HG02981 (cell line): ENCODE measurements around the gene TGFB1.
A peak's percentile ranks its signal among the peaks of the same experiment; 100 is the strongest.
"Not testable (repeated sequence)": the region's sequence is repeated elsewhere in the genome, so short reads cannot be mapped to it uniquely, and the experiment has no call there.

Experiments used
- ATAC-seq: cut with Tn5 transposase; IDR thresholded peaks from one replicate; pipeline ENCODE4 v1.9.1; 2021; ENCODE audit warnings: mild to moderate bottlenecking, moderate library complexity; ENCODE audit not compliant: unreplicated experiment

Gene TGFB1

DNA sequence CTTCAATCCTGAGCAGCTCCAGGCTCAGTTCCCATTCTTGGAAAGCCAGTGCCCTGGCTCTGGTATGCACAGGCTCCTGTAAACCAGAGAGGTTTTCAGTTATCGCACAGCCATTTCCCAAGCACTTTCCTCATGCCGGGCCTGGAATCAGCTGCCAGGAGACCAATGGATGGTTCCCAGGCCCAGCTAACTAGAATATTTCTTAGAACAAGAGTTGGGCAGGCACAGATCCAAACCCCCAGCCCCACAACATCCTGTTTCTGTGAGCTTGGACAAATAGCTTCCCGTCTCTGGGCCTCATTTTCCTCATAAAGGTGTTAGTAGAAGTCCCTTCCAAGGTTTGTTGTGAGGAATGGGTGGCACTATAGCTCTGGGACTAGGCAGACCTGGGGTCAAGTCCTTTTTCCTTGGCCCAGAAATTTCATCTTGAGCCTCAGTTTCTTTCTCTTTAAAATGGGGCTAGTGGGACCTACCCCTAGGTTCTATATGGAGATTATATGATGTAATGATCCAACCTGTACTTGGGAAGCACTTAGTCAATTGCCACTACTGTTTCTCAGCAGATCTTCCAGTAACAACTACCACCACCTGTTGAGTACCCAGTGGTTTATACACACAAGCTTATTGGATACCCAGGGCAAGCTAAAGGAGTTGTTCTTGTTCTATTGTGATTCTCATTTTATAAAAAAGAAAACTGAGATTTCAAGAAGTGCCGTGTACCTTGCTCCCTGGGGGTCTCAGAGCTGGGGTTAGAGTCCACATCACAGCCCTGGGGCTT, 48.8 kb downstream of the TGFB1 start:
- no peak for ATAC-seq

DNA sequence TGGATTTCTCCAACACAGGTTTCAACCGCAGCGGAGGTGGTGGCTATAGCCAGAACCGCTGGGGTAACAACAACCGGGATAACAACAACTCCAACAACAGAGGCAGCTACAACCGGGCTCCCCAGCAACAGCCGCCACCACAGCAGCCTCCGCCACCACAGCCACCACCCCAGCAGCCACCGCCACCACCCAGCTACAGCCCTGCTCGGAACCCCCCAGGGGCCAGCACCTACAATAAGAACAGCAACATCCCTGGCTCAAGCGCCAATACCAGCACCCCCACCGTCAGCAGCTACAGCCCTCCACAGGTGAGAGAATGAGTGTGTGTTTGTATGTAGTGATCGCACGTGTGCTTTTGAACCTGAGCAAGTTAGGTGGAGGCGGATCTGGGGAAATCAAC, 49.8 kb downstream of the TGFB1 start:
- ATAC-seq = no peak

DNA sequence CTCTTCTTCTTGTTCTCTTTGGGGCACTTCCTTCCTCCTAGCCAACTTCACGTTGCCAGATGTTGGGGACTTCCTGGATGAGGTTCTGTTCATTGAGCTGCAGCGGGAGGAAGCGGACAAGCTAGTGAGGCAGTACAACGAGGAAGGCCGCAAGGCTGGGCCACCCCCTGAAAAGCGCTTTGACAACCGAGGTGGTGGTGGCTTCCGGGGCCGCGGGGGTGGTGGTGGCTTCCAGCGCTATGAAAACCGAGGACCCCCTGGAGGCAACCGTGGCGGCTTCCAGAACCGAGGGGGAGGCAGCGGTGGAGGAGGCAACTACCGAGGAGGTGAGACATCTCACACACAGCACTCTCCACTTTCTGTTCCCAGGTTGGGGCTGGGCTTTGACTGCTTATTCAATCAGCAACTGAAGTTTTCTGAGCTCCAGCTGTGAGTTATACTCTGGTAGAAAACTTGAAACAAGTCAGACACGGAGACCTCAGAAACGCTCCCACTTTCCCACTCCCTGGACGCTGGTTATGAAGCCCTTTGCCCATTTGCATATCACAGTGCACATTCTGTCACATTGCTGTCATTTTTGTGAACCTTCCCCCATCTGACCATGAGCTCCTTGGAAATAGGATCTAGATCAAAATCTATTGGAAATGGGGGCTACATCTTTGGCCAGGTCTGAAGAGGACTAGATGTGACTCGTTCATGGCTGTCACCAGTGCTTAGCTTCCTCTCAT, 50.9 kb downstream of the TGFB1 start:
- no peak for ATAC-seq

DNA sequence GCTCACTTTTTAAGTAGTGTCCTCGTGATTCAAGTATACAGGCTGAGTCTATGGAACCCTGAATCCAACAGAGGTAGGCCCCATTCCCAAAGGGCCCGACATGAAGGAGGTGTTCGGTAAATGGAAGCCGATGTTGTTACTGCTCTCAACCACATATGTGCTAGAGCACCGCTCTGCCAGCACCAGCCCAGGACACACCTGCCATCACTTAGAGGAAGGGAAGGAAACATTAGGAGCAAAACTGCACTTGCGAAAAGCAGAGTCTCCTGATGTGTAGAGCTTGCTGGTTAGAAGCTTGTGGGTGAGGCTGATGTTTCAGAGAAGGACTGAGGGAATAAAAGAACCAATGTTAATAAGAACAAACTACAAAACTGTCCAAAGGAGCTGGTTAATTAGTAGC, 53.2 kb downstream of the TGFB1 start:
- ATAC-seq = no peak

DNA sequence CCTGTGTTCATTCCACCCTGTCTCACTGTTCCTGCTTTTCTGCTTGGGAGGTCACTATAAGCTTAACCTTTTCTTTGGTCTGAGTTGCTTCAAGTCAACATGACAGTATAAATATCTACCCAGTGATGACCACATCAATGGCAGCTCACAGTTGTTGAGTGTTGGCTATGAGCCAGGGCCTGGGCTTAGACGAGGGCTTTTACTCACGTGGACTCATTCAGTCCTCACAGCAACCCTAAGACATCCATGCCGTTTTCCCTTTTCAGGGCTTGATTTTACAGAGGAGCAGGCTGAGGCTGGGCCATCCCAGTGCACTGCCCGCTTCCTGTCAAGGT, 54.0 kb downstream of the TGFB1 start:
- ATAC-seq = no peak

DNA sequence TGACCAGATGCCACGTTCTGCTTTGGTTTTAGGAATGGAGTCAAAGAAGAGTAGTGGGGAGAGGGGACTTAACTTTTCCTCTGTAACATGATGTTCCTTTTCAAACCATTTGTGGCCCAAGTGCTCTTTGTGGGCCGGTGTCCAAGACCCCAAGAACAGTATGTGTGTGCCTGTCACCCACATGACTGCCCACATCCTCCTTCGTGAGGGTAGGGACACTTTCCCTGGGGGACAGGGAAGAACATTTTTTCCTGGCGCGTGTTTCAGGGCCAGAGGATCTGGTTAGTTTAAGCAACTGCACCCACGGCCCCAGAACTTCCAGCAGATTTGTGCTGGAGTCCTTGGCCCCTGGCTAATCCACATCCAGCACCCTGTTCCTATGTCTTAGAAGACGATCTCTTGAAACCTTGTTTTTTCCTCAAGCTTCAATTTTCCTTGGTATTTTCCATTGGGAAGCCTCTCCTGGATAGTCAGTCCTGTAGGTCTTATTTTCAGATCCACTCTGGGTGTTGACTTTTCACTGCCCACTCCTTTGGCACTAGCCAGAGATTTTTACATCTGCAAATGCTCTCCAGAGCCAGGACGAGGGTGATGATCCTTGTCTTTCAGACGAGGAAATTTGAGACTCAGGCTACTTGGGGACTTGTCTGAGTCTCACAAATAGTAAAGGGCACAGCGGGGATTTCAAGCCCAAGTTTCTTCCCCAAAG, 54.5 kb downstream of the TGFB1 start:
- no peak for ATAC-seq

DNA sequence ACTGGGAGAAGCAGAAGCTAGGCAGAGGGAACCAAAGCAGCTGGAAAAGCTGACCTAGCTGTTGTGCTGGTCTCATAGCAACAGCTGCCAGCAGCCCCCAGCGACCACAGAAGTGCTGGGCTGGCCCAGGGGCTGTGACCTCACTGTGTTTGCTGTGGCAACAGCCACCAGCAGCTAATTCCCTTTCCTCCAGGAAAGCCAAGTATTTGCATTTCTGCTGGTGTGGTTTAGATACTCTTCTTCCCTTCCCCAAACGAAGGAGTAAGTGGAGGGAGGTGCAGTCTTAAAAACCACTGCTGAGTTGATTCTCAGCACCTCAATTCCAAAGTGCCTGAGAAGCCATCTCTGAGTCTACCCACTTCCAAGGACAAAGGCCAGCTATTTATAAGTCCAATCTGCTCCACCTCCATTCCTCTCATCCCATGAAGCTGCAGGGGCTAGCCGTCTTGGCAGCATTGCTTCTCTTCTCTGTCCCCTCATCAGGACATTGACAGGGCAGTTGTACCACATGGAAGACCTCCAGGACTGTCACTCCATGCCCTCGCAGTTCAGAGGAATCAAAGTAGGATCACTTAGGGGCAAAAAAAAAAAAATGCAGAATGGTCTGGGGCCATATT, 55.3 kb downstream of the TGFB1 start:
- ATAC-seq = peak; percentile 25

DNA sequence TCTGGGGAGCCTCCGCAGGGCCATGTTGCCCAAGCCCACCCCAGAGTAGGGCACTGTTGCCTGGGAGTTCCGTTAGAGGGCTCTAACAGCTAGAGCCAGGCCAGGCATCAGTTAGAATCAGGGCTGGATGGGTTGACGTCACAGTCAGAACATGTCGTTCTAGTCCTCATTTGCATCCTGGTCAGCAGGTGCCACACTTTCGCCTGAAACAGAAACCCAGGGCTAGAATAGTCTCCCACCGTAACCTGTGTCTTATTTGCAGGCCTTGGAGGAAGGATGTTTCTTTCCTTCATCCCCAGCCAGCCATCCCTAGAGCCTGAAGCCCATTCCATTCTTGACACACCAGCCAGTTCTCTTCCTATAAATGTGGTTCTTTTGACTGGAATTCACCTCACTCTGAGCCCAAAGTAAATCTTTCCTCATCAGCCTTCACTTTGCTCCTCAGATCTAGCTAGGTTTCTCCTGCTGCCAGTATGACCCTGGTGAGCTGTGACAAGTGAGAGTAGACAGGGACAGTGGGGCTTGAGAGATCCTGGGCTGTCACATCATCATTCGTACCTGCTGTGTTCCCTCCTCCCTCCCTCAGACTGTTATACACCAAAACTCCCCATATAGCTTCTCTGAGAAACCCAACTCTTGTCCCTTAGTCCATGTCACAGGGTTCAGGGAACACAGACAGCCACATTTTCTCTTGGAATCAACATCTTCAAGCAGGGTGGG, 55.9 kb downstream of the TGFB1 start:
- ATAC-seq = peak; percentile 73

DNA sequence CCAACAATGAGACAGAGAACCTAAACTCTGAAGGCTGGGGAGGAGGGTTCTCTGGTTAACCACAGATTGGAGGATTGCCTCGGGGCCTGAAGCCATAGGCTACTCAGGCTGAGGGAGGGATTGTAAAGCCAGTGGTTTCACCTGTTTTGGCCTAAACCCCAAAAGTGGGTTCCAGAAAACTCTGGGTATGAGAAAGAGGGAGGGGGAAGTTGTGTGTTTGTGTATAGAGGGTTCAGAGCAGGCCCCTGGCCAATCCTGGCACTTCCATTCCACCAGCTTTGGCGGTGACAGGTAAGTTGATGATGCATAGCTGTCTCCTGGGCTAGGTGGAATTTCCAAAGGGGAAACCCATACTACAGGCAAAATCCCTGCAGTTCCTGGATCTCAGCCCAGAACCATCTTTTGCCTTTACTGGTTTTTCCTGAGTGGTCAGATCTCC, 57.3 kb downstream of the TGFB1 start:
- ATAC-seq = no peak

DNA sequence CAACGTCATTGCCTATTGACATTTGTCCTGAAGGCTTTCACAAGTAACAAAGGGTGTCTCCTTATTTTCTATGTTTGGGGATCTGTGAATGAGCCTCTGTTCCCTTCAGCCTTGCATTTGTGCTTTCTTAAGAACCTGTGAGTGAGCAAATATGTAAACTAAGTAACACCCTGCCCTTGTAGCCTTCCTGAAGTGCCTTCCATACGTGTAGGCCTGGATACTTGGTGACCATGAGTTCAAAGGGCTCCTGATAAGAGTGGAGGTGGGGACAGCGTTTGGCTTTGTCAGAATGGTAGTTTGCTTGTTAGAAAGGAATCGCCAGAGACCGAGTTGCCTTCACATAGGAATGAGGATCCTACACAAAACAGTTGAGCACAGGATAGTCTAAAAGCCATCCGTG, 58.2 kb downstream of the TGFB1 start:
- no peak for ATAC-seq

DNA sequence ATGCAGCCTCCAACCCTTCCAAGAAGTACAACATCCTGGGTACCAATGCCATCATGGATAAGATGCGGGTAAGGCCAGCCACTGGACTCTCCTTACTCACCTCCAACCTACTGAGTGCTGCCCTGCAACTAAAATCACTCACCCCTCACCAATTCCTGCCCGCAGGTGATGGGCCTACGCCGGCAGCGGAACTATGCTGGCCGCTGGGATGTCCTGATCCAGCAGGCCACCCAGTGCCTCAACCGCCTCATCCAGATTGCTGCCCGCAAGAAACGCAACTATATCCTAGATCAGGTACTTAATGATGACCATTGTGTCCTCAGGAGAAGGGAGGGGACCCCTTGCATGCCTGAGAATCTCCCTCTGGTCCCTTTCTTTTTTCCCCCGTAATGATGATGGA, 59.3 kb downstream of the TGFB1 start:
- ATAC-seq = no peak

DNA sequence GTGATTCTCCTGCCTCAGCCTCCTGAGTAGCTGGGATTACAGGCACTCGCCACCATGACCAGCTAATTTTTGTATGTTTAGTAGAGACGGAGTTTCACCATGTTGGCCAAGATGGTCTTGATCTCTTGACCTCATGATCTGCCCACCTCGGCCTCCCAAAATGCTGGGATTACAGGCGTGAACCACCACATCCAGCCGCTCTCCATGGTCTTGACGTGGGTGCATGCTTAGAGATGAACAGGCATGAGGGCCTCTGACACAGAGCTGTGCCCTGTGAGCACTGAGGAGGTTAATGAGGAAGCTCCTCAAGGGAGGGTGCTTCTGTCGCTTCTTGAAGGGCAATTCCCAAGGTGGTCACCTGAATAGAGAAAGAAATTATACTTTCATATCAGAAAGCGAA, 63.9 kb downstream of the TGFB1 start:
- not testable (repeated sequence) for ATAC-seq

DNA sequence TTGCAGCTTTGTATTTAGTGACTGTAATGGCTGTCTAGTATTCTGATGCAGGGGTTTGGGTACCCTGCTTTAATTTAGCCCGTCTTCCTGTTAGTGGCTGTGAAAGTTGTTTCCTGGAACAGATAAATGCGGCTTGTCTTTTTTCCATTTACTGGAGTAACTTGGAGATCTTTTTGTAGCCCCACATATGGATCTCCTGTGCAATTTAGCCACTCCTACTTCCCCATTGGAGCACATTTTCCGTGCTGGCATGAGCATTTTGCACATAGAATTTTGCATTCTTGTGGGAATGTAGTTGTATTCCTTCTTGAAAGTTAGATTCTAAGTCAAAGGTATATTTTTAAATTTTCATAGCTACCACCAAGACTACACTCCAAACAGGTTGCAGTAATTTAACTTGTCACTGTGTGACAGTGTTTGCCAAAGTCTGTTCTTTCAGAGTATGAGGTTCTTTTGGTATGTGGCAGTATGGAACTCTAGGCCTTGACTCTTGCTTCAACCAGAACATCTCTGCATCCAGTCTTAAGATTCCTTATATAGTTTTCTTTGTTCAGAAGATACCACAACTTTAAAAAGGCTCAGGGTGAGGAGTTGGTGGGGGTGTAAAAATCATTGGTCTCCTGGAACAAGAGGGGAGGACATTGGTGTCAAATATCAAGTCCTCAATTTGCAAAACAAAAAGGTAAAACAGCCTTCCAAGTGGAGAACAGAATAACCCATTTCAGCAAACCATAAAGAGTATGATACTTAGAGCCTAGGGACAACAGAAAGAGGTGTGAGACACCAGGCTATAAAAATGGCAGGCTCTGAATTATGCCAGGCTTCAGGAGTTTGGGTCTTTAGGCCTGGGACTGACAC, 64.8 kb downstream of the TGFB1 start:
- no peak for ATAC-seq
